Suprapubic skin (tissue), 4 donors: ENCODE measurements around the gene REN.

Experiments
- POLR2A ChIP-seq, 2 donors: fragments of 450-650 bp; IDR thresholded peaks; one replicate each; pipeline ENCODE4 v1.6.1; 2017; ENCODE audit warnings: antibody characterized with exemption in 2 of 2, mild to moderate bottlenecking in 2 of 2, moderate library complexity in 2 of 2
- POLR2AphosphoS5 ChIP-seq, 3 donors: sonication (generic); formaldehyde crosslinking; IDR thresholded peaks; one replicate each; pipeline ENCODE4 v1.6.1; 2017; ENCODE audit warnings: antibody characterized with exemption in 3 of 3
- TF ChIP-seq, protein P1 (sequence below), 2 donors: fragments of 200-600 bp in 1 of 2; fragments of 450-650 bp in 1 of 2; sonication (generic) in 1 of 2; IDR thresholded peaks; one replicate each; pipeline ENCODE4 v1.5.1; 2016 to 2019; ENCODE audit warnings: antibody characterized with exemption in 2 of 2, mild to moderate bottlenecking in 1 of 2, moderate library complexity in 1 of 2

DNA sequence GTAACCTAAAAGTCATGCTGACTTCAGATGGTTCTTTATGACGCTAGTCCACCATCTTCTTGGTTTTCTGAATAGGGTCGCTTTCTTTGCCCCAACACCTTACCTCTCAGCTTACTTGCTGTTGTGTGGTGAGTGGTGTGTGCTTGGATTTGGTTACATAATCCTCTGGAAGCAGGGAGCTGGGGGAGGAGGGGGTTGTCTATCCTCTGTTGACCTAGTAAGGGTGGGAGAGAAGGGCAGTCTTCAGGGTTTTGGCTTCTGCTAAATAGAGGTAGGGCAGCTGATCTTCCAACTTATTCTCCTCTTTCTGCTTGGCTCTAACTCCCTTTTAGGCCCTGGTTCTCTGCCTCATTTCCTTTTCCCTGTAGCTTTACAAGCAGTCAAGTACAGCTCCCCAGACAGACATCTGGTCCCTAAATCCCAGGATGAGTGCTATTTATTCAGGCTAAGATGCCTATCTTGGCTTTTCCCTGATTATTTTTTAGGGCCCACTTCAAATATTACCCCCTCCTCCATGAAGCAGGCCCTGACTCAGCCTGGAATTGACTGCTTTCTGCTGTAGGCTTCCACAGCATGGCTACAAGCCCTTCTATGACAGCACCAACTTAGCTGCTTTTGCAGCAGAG is 6.4 kb upstream of the REN start:
- TF ChIP-seq POLR2A (IDR thresholded peaks at IDR 0.05) (no peak), POLR2AphosphoS5 (IDR thresholded peaks at IDR 0.05) (no peak)
- TF ChIP-seq, protein P1, sequence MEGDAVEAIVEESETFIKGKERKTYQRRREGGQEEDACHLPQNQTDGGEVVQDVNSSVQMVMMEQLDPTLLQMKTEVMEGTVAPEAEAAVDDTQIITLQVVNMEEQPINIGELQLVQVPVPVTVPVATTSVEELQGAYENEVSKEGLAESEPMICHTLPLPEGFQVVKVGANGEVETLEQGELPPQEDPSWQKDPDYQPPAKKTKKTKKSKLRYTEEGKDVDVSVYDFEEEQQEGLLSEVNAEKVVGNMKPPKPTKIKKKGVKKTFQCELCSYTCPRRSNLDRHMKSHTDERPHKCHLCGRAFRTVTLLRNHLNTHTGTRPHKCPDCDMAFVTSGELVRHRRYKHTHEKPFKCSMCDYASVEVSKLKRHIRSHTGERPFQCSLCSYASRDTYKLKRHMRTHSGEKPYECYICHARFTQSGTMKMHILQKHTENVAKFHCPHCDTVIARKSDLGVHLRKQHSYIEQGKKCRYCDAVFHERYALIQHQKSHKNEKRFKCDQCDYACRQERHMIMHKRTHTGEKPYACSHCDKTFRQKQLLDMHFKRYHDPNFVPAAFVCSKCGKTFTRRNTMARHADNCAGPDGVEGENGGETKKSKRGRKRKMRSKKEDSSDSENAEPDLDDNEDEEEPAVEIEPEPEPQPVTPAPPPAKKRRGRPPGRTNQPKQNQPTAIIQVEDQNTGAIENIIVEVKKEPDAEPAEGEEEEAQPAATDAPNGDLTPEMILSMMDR (IDR thresholded peaks at IDR 0.05), result no peak
